Esophagus muscularis mucosa (tissue), 4 donors: ENCODE data around the gene LRRC56. TPM values are rescaled to one million over a fixed set of nuclear protein-coding genes. Genes with fewer than 3 reads are reported as not detected.
A peak's percentile ranks its signal among the peaks of the same experiment; 100 is the strongest.

Experiments
- DNase-seq: peaks from one replicate; pipeline ENCODE4 v3.0.0-alpha.2; 2017; ENCODE audit errors: extremely low spot score
- H3K27ac ChIP-seq, 4 donors: fragments of 200-600 bp; sonication (generic); replicated peaks in 1 of 4; 1 replicate in 3 of 4; 2 replicates in 1 of 4; pipeline ENCODE4 v1.5.1; 2016 to 2019; ENCODE audit warnings: mild to moderate bottlenecking in 1 of 4
- H3K27me3 ChIP-seq, 4 donors: fragments of 200-600 bp; sonication (generic); one replicate each; pipeline versions ENCODE4 v1.5.1 to v1.6.0; 2016 to 2019
- H3K36me3 ChIP-seq, 4 donors: fragments of 200-600 bp; sonication (generic); one replicate each; pipeline ENCODE4 v1.5.1; 2016 to 2019
- H3K4me1 ChIP-seq, 4 donors: fragments of 200-600 bp; sonication (generic); one replicate each; pipeline ENCODE4 v1.5.1; 2016 to 2019
- H3K4me3 ChIP-seq, 4 donors: fragments of 200-600 bp; sonication (generic); 1 replicate in 2 of 4; 2 replicates in 2 of 4; pipeline ENCODE4 v1.5.1; 2016 to 2019; ENCODE audit warnings: mild to moderate bottlenecking in 4 of 4, moderate library complexity in 1 of 4
- H3K9me3 ChIP-seq, 4 donors: fragments of 200-600 bp; sonication (generic); 1 replicate in 3 of 4; 2 replicates in 1 of 4; pipeline ENCODE4 v1.5.1; 2016 to 2019
- EP300 ChIP-seq: sonication (generic); formaldehyde crosslinking; IDR thresholded peaks from one replicate; pipeline ENCODE4 v1.6.1; 2017; ENCODE audit warnings: antibody characterized with exemption
- POLR2A ChIP-seq: fragments of 450-650 bp; IDR thresholded peaks from one replicate; pipeline ENCODE4 v1.6.1; 2017; ENCODE audit warnings: antibody characterized with exemption, moderate library complexity, mild to moderate bottlenecking, low read depth
- POLR2AphosphoS5 ChIP-seq, 2 donors: sonication (generic); formaldehyde crosslinking; IDR thresholded peaks; one replicate each; pipeline ENCODE4 v1.6.1; 2017; ENCODE audit warnings: antibody characterized with exemption in 2 of 2
- whole genome bisulfite sequencing: methylation state at CpG from one replicate; pipeline ENCODE4 v1.1.5; 2018; 5-methylcytosine and 5-hydroxymethylcytosine counted together
- intact Hi-C: fragments of 100-400 bp; cut with DNase I; formaldehyde crosslinking; loops from one replicate; pipeline ENCODE4 v1.15.1; 2023
- total RNA-seq, 4 donors: library from RNA; depleted of rRNA; stranded (reverse); fragments of >200 nt; gene quantifications; one replicate each; pipeline versions ENCODE4 v1.1.0 to v1.2.1, GENCODE V29; 2016
- TF ChIP-seq, protein P1 (sequence below), 3 experiments: fragments of 200-600 bp in 2 of 3; fragments of 450-650 bp in 1 of 3; sonication (generic) in 2 of 3; IDR thresholded peaks; one replicate each; pipeline ENCODE4 v1.5.1; 2017 to 2019; ENCODE audit warnings: antibody characterized with exemption in 3 of 3, mild to moderate bottlenecking in 2 of 3, moderate library complexity in 1 of 3

Gene LRRC56
- total RNA-seq, 4 donors from 2014 or later = 0.19 to 0.33 TPM; not detected in 2

DNA sequence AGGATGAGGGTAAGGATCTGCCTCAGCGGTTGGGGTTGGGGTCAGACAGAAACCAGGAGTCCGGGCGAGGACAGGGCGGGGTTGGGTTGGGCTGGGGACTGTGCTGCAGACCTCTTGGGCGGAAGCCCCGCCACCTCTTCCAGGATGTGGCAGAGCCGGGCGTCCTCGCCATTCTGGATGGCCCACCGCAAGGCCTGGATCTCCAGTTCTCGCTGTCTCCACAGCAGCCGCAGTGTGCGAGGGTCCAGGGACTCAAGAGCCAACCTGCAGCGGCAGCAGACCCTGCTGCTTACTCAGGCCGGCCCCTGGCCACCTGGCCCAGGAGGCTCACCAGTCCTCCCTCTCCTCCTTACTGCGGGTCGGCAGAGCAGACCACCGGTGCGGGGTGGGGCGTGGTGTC, 21.2 kb downstream of the LRRC56 start:
- peaks cover 19 to 63% (median 37%) of the 10 kb centered on the region in 4 donors for H3K27me3 ChIP-seq
- H3K4me1 ChIP-seq = peaks cover 31 to 46% (median 43%) of the 10 kb centered on the region in 4 donors
- 88% methylated on average over 10 of the region's 20 CpGs for whole genome bisulfite sequencing
- no peak for TF ChIP-seq EP300
- no peak for TF ChIP-seq POLR2AphosphoS5 (IDR thresholded peaks at IDR 0.05)
- TF ChIP-seq, protein P1, sequence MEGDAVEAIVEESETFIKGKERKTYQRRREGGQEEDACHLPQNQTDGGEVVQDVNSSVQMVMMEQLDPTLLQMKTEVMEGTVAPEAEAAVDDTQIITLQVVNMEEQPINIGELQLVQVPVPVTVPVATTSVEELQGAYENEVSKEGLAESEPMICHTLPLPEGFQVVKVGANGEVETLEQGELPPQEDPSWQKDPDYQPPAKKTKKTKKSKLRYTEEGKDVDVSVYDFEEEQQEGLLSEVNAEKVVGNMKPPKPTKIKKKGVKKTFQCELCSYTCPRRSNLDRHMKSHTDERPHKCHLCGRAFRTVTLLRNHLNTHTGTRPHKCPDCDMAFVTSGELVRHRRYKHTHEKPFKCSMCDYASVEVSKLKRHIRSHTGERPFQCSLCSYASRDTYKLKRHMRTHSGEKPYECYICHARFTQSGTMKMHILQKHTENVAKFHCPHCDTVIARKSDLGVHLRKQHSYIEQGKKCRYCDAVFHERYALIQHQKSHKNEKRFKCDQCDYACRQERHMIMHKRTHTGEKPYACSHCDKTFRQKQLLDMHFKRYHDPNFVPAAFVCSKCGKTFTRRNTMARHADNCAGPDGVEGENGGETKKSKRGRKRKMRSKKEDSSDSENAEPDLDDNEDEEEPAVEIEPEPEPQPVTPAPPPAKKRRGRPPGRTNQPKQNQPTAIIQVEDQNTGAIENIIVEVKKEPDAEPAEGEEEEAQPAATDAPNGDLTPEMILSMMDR (IDR thresholded peaks at IDR 0.05) = no peak
- no peak for TF ChIP-seq POLR2A
- no peak for DNase-seq
- H3K9me3 ChIP-seq = no peaks in the 10 kb centered on the region
- no peak overlapping the region for H3K27ac ChIP-seq
- intact Hi-C loops = no loop called here
- no peaks in the 10 kb centered on the region for H3K36me3 ChIP-seq
- H3K4me3 ChIP-seq = no peak overlapping the region

DNA sequence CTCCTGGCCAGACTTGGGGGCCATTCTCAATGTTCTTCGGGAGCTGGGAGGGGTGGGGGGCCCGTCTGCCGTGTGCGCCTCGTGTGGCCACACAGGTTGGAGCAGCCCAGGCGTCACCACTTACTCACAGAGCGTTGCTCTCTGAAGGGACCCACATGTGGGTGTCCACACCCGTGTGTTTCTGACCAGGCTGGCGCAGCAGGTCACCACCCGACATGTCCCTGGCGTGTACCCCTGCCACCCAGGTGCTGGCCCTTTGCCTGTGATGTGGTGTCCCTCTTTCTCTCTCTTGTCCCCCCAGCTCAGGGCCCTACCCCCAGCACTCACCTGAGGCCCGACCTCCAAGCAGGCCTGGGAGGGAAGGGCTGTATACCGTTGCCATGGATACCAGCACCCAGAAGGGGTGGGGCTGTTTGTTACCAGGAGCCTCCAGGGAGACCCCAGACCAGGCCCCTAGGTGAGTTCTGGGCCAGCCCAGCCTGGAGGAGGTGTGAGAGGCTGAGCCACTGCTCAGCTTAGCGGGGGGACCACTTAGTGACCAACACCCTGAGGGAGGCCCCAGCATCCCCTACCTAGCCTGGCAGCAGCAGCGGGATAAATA, 21.8 kb downstream of the LRRC56 start:
- peaks cover 15 to 57% (median 31%) of the 10 kb centered on the region in 4 donors for H3K27me3 ChIP-seq
- no peaks in the 10 kb centered on the region for H3K9me3 ChIP-seq
- no peak for DNase-seq
- TF ChIP-seq POLR2A = no peak
- TF ChIP-seq POLR2AphosphoS5 (IDR thresholded peaks at IDR 0.05) = no peak
- TF ChIP-seq, protein P1 (IDR thresholded peaks at IDR 0.05) = no peak
- TF ChIP-seq EP300 = no peak
- H3K4me3 ChIP-seq = no peak overlapping the region
- intact Hi-C loops = no loop called here
- H3K4me1 ChIP-seq = peaks cover 31 to 46% (median 43%) of the 10 kb centered on the region in 4 donors
- 94% methylated on average over 3 of the region's 15 CpGs for WGBS
- H3K36me3 ChIP-seq = no peaks in the 10 kb centered on the region
- no peak overlapping the region for H3K27ac ChIP-seq

DNA sequence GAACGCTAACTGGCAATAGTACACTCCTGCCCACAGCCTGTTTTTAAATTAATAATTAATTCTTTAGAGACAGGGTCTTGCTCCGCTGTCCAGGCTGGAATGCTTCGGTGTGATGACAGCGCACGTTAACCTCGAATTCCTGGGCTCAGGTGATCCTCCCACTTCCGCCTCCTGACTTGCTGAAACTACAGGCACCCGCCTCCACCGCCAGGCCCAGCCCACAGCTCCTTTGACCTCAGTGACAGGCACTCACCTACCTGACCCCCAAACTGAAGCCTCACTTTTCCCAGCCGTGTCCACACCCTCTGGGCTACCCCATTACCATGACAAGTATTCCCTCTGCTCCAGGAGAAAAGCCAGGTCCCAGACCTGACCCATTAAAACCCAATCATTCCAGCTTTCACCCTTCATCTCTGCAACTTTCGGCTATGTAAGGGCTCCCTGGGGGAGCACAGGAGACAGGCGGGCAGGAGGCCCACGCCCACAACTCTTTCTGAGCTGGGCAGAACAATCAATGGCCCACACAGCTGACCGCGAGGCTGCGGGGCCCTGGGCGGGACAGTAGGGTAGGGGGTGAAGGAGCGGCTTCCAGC, 22.5 kb downstream of the LRRC56 start:
- WGBS = 71% methylated on average over 18 of the region's 18 CpGs

DNA sequence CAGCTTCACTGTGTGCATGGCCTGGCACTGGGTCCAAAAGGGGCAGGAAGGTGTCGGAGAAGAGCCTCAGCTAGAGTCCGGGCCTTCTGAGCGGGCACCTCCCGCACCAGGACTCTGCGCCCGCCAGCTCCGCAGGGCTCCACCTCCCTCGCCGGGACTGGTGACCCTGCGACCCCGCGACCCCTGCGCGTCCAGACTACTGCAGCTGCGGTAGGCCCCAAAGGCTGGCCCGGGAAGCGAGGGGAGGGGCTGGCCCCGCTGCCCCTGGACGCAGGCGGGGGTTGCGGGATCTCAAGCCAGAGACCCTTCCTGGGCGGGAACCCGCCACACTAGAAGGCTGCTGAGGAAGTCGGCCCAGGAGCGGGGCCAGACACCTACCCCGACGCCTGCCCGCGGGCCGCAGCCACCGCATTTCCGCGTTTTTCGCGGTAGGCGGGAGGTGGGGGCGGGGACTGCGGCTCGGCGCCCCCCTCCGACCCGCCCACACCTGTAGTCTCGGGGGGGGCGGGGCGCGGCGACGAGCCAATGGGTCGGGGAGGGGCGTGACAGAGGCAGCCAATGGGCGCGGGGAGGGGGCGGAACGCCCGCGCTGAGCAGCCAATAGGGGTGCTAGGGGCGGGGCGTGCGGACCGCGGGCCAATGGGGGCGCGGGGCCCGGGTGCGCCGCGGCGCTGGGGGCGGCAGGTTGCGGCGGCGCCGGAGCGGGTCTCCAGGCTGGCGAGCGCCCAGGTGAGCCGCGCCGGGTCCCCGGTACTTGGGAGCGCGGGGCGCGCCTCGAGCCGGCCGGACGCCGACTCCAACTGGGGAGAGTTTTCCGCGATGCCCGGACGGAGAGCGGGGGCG, 23.2 kb downstream of the LRRC56 start, which contains the start of the genes LMNTD2 and RASSF7:
LMNTD2 (minus strand) TSS at position 434 of the 843 bp plus-strand sequence; CDS start at position 412, 22 bp downstream.
RASSF7 (plus strand) TSS at position 666 of the 843 bp plus-strand sequence. CDS start 799 bp downstream, outside the sequence.
- peak within 1 kb of the TSS; percentile 50 to 74 (median 60) for H3K27ac ChIP-seq
- WGBS = 5% methylated on average over 13 of the region's 95 CpGs
- intact Hi-C loops = no loop called here

More for the DNA sequence above, 22.5 kb downstream of the LRRC56 start:
- intact Hi-C loops = no loop called here
- TF ChIP-seq POLR2AphosphoS5 (IDR thresholded peaks at IDR 0.05) (no peak), POLR2A (no peak), EP300 (no peak)
- TF ChIP-seq, protein P1 (IDR thresholded peaks at IDR 0.05) = no peak
- H3K4me3 ChIP-seq = peak overlapping the region; percentile 72 to 97 (median 90)
- DNase-seq = no peak
- no peaks in the 10 kb centered on the region for H3K36me3 ChIP-seq
- H3K9me3 ChIP-seq = no peaks in the 10 kb centered on the region
- peaks cover 26 to 39% (median 36%) of the 10 kb centered on the region in 4 donors for H3K4me1 ChIP-seq
- peak overlapping the region in 3 of 4 donors; percentile 50 to 60 (median 57) for H3K27ac ChIP-seq
- H3K27me3 ChIP-seq = peaks cover 13 to 50% (median 24%) of the 10 kb centered on the region in 4 donors

More for the DNA sequence above, 23.2 kb downstream of the LRRC56 start, which contains the start of the genes LMNTD2 and RASSF7:
- TF ChIP-seq POLR2AphosphoS5 (IDR thresholded peaks at IDR 0.05) = peak; percentile 38 to 70
- TF ChIP-seq POLR2A = no peak
- Histone ChIP-seq H3K36me3 (no peaks in the 10 kb centered on the region), H3K27me3 (peaks cover 10 to 43% (median 18%) of the 10 kb centered on the region in 4 donors), H3K9me3 (no peaks in the 10 kb centered on the region), H3K4me1 (peaks cover 19 to 32% (median 29%) of the 10 kb centered on the region in 4 donors), H3K4me3 (peak within 1 kb of the TSS; percentile 72 to 97 (median 90))
- DNase-seq = peak; percentile 98
